ENCODE measurements around the gene RHBDL2.

DNA sequence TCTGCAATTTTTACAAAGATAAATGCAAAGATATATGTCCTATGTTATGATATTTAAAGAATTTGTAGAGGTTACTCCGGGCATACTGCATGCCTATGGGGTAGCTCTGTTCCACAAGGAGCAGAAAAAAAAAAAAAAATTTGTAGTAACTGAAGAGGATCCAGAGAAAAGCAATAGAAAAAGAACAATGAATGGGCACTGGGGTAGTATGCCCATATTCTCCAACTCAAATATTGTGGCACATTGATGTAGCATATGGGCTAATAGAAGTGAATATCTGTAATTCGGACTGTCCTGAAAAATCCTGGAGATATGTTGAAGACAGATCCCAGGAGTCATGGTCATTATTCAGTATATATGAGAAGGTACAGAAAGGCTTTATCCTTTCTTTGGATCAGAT is 48.3 kb upstream of the RHBDL2 start:
- TF ChIP-seq, protein P1, sequence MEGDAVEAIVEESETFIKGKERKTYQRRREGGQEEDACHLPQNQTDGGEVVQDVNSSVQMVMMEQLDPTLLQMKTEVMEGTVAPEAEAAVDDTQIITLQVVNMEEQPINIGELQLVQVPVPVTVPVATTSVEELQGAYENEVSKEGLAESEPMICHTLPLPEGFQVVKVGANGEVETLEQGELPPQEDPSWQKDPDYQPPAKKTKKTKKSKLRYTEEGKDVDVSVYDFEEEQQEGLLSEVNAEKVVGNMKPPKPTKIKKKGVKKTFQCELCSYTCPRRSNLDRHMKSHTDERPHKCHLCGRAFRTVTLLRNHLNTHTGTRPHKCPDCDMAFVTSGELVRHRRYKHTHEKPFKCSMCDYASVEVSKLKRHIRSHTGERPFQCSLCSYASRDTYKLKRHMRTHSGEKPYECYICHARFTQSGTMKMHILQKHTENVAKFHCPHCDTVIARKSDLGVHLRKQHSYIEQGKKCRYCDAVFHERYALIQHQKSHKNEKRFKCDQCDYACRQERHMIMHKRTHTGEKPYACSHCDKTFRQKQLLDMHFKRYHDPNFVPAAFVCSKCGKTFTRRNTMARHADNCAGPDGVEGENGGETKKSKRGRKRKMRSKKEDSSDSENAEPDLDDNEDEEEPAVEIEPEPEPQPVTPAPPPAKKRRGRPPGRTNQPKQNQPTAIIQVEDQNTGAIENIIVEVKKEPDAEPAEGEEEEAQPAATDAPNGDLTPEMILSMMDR (conservative IDR thresholded peaks at IDR 0.05; ENCODE audit: low read depth in 2 of 2), result no peak
- no peak for TF ChIP-seq POLR2AphosphoS5 (IDR thresholded peaks at IDR 0.05; ENCODE audit: low read depth)
- no peak for TF ChIP-seq EZH2 (IDR thresholded peaks at IDR 0.05; ENCODE audit: low read depth, unreplicated experiment)
- TF ChIP-seq, protein P2, sequence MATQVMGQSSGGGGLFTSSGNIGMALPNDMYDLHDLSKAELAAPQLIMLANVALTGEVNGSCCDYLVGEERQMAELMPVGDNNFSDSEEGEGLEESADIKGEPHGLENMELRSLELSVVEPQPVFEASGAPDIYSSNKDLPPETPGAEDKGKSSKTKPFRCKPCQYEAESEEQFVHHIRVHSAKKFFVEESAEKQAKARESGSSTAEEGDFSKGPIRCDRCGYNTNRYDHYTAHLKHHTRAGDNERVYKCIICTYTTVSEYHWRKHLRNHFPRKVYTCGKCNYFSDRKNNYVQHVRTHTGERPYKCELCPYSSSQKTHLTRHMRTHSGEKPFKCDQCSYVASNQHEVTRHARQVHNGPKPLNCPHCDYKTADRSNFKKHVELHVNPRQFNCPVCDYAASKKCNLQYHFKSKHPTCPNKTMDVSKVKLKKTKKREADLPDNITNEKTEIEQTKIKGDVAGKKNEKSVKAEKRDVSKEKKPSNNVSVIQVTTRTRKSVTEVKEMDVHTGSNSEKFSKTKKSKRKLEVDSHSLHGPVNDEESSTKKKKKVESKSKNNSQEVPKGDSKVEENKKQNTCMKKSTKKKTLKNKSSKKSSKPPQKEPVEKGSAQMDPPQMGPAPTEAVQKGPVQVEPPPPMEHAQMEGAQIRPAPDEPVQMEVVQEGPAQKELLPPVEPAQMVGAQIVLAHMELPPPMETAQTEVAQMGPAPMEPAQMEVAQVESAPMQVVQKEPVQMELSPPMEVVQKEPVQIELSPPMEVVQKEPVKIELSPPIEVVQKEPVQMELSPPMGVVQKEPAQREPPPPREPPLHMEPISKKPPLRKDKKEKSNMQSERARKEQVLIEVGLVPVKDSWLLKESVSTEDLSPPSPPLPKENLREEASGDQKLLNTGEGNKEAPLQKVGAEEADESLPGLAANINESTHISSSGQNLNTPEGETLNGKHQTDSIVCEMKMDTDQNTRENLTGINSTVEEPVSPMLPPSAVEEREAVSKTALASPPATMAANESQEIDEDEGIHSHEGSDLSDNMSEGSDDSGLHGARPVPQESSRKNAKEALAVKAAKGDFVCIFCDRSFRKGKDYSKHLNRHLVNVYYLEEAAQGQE (IDR thresholded peaks at IDR 0.05; ENCODE audit: unreplicated experiment), result no peak
- TF ChIP-seq NANOG (IDR thresholded peaks at IDR 0.05; ENCODE audit: borderline replicate concordance), result no peak
- no peak for TF ChIP-seq EZH2phosphoT487 (IDR thresholded peaks at IDR 0.05; ENCODE audit: unreplicated experiment)
- no peak for TF ChIP-seq JUNB (IDR thresholded peaks at IDR 0.05; ENCODE audit: unreplicated experiment)
- no peak for TF ChIP-seq CREB1 (CRISPR knock-in tag; IDR thresholded peaks at IDR 0.05; ENCODE audit: low read depth)
